KMS-11 (cell line): Measurements from ENCODE around the gene CLTC.
"Not testable (repeated sequence)": the region's sequence is repeated elsewhere in the genome, so short reads cannot be mapped to it uniquely, and the experiment has no call there.

Experiments used
- H2AFZ ChIP-seq: fragments of 200-600 bp; sonication (generic); 2 replicates; pipeline ENCODE4 v1.6.1; 2016; ENCODE audit warnings: antibody characterized with exemption, mixed run types, low read depth
- H3K27ac ChIP-seq: fragments of 200-600 bp; sonication (generic); 2 replicates; pipeline ENCODE4 v1.6.1; 2016; ENCODE audit warnings: mild to moderate bottlenecking, mixed run types
- H3K27me3 ChIP-seq: fragments of 200-600 bp; sonication (generic); 2 replicates; pipeline ENCODE4 v1.6.1; 2017; ENCODE audit warnings: mild to moderate bottlenecking, low read depth, mixed run types, moderate library complexity; ENCODE audit not compliant: insufficient read depth
- H3K36me3 ChIP-seq: fragments of 200-600 bp; sonication (generic); 2 replicates; pipeline ENCODE4 v1.6.1; 2017; ENCODE audit warnings: mild to moderate bottlenecking, mixed run types; ENCODE audit not compliant: insufficient read depth
- H3K4me1 ChIP-seq: fragments of 200-600 bp; sonication (generic); 2 replicates; pipeline ENCODE4 v1.6.1; 2016; ENCODE audit warnings: mild to moderate bottlenecking, low read depth, mixed run types; ENCODE audit not compliant: poor library complexity, severe bottlenecking
- H3K4me2 ChIP-seq: fragments of 200-600 bp; sonication (generic); 2 replicates; pipeline ENCODE4 v1.7.0; 2016; ENCODE audit warnings: mild to moderate bottlenecking, mixed run types
- H3K4me3 ChIP-seq: fragments of 200-600 bp; sonication (generic); IDR thresholded peaks from 2 replicates; pipeline ENCODE4 v1.6.1; 2017; ENCODE audit warnings: low read depth, low read length, mixed read lengths; ENCODE audit not compliant: insufficient read depth
- H3K79me2 ChIP-seq: fragments of 200-600 bp; sonication (generic); 2 replicates; pipeline ENCODE4 v1.6.1; 2016; ENCODE audit warnings: low read depth, mixed run types; ENCODE audit not compliant: insufficient read depth
- H3K9ac ChIP-seq: fragments of 200-600 bp; sonication (generic); 2 replicates; pipeline ENCODE4 v1.6.1; 2016; ENCODE audit warnings: mild to moderate bottlenecking, mixed run types
- H4K20me1 ChIP-seq: fragments of 200-600 bp; sonication (generic); 2 replicates; pipeline ENCODE4 v1.6.1; 2016; ENCODE audit warnings: mild to moderate bottlenecking, mixed run types; ENCODE audit not compliant: insufficient read depth
- TF ChIP-seq, protein P1 (sequence below): fragments of 200-600 bp; sonication (generic); conservative IDR thresholded peaks from 2 replicates; pipeline ENCODE4 v1.6.1; 2017; ENCODE audit warnings: low read depth, mild to moderate bottlenecking, antibody characterized with exemption, low read length, moderate library complexity, mixed read lengths

Gene CLTC

DNA sequence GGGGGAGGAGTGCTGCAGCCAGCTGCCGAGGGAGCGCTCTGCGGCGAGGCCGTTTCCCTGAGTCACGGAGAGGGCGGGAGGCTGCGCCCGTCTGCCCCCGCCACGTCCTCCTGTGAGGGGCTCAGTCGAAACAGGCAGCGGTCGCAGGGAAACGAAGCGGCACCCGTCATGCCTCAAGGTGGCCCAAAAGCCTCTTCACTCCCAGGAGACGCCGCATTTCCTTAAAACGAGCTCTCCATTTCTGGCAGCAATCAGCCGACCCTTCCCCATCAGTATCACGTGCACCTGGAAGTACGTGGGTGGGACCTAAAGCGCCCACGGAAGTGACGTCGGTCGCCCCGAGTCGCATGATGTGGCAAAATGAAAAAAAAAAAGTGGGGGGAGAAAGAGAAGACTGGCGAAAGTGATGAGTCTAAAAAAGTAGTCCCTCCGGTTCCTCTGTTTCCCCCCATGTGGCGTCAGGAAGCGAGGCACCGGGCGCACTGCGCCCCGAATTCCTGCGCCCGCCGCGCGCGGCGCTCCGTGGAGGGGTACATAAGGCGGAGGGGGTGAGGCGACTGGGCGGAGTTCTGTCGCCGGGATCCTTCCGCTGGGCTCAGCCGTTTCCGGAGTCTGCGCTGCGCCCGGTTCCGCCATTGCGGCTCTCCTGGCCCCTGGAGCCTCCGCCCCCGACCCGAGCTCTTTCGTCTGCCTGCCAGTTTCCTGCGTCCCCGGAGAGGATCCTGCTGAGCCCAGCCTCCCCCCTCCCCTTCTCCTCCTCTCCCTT, at the start of gene CLTC:
Gene CLTC (plus strand): TSS at position 598 of the 766 bp plus-strand sequence. CDS start 237 bp downstream, outside the sequence.
- Histone ChIP-seq H3K79me2 (peaks cover 54% of the 10 kb centered on the region), H3K36me3 (no peaks in the 10 kb centered on the region), H3K27ac (peak within 1 kb of the TSS; percentile 94), H2AFZ (peak within 1 kb of the TSS; percentile 50), H3K27me3 (no peaks in the 10 kb centered on the region), H3K9ac (peak within 1 kb of the TSS; percentile 93), H3K4me3 (no peak within 1 kb of the TSS), H3K4me1 (peaks cover 54% of the 10 kb centered on the region), H4K20me1 (peaks cover 34% of the 10 kb centered on the region), H3K4me2 (peak within 1 kb of the TSS; percentile 88)
- TF ChIP-seq, protein P1, sequence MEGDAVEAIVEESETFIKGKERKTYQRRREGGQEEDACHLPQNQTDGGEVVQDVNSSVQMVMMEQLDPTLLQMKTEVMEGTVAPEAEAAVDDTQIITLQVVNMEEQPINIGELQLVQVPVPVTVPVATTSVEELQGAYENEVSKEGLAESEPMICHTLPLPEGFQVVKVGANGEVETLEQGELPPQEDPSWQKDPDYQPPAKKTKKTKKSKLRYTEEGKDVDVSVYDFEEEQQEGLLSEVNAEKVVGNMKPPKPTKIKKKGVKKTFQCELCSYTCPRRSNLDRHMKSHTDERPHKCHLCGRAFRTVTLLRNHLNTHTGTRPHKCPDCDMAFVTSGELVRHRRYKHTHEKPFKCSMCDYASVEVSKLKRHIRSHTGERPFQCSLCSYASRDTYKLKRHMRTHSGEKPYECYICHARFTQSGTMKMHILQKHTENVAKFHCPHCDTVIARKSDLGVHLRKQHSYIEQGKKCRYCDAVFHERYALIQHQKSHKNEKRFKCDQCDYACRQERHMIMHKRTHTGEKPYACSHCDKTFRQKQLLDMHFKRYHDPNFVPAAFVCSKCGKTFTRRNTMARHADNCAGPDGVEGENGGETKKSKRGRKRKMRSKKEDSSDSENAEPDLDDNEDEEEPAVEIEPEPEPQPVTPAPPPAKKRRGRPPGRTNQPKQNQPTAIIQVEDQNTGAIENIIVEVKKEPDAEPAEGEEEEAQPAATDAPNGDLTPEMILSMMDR: no peak

DNA sequence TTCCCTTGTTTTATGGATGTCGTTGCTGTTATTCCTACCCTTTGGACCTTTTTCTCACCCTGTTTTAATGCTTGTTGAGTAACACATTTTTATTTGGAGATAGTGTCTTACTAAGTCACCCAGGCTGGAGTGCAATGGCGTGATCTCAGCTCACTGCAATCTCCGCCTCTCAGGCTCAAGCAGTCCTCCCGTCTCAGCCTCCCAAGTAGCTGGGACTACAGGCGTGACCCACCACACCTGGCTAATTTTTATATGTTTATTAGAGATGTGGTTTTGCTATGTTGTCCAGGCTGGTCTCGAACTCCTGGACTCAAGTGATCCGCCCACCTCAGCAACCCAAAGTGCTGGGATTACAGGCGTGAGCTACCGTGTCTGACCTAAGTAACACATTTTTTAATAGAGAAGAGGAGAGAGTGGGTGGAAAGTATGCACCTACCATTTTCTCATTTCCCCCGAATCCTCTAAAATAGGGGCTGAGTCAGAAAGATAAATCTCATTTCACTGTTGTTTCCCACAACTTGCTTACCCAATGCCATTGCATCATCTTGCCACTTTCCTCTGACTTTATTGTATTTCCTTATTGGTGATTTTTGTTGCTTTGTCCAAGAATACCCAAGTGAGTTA, 47.3 kb upstream of the CLTC start:
- TF ChIP-seq, protein P1: no peak
- no peak overlapping the region for H3K27ac ChIP-seq

DNA sequence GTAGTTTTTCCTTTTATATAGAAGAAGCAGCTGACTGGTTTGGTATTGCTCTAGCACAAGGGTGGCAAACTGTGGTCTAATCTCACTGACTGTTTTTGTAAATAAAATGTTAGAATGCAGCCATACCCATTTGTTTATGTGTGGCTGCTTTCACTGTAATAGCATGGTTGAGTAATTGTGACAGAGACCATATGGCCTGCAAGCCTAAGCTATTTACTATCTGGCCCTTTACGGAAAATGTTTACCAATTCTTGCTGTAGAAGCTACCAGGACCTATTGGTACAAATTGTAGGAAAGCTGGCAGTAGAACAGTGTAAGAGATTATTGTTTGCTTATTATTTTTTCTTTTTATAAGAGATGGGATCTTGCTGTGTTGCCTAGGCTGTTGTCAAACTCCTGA, 35.5 kb upstream of the CLTC start:
- not testable (repeated sequence) for H3K9ac ChIP-seq, H2AFZ ChIP-seq, H3K4me1 ChIP-seq, H4K20me1 ChIP-seq, H3K4me3 ChIP-seq, H3K27ac ChIP-seq, H3K27me3 ChIP-seq, H3K36me3 ChIP-seq, H3K4me2 ChIP-seq, H3K79me2 ChIP-seq

More for the DNA sequence above, 47.3 kb upstream of the CLTC start:
- Histone ChIP-seq H3K79me2 (peaks cover 10% of the 10 kb centered on the region; the same call in 1 of the 2 replicates), H3K27me3 (no peaks in the 10 kb centered on the region), H3K4me3 (no peak overlapping the region), H4K20me1 (no peaks in the 10 kb centered on the region), H2AFZ (no peak overlapping the region), H3K4me1 (no peaks in the 10 kb centered on the region), H3K4me2 (no peak overlapping the region), H3K9ac (no peak overlapping the region), H3K36me3 (no peaks in the 10 kb centered on the region)

DNA sequence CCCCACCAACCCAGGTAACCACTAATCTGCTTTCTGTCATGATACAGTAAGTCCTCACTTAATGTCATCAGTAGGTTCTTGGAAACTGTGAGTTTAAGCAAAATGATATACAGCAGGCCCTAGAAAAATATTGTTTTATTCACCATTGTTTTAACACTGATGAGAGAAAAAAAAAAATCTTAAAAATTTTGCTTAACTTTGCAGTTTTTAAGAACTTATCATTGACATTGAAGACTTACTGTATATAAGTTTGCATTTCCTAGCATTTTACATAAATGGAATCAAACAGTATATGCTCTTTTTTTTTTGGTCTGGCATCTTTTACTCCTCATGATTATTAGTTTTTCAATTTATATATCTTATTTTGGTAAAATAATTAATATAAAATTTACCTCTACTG, 19.5 kb upstream of the CLTC start:
- peaks cover 19% of the 10 kb centered on the region for H3K4me1 ChIP-seq
- no peaks in the 10 kb centered on the region; the same call in 1 of the 2 replicates for H3K36me3 ChIP-seq
- no peaks in the 10 kb centered on the region for H3K79me2 ChIP-seq
- TF ChIP-seq, protein P1: no peak
- H4K20me1 ChIP-seq: no peaks in the 10 kb centered on the region
- no peak overlapping the region for H3K4me2 ChIP-seq
- H3K9ac ChIP-seq: no peak overlapping the region
- H2AFZ ChIP-seq: no peak overlapping the region
- no peak overlapping the region for H3K27ac ChIP-seq
- H3K27me3 ChIP-seq: no peaks in the 10 kb centered on the region
- H3K4me3 ChIP-seq: no peak overlapping the region

DNA sequence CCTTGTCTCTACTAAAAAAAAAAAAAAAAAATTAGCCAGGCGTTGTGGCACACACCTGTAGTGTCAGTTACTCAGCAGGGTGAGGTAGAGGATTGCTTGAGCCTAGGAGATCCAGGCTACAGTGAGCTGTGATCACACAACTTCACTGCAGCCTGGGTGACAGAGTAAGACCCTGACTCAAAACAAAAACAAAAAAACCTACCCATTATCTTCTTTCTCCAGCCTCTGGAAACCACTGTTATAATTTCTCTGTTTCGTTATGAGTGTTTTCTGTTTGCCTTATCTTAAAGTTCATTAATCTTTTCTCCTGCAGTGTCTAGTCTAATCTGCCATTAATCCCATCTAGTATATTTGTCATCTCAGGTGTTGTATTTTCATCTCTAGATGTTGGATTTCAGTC, 18.6 kb upstream of the CLTC start:
- Histone ChIP-seq H3K27me3 (no peaks in the 10 kb centered on the region), H3K4me2 (no peak overlapping the region), H2AFZ (no peak overlapping the region), H4K20me1 (no peaks in the 10 kb centered on the region), H3K79me2 (no peaks in the 10 kb centered on the region), H3K4me3 (no peak overlapping the region), H3K27ac (peak overlapping the region; percentile 7; the same call in 1 of the 2 replicates), H3K4me1 (peaks cover 19% of the 10 kb centered on the region), H3K36me3 (no peaks in the 10 kb centered on the region; the same call in 1 of the 2 replicates), H3K9ac (no peak overlapping the region)
- TF ChIP-seq, protein P1: no peak
